ENCODE results near the gene HYI.

- no peak for TF ChIP-seq NFRKB (IDR thresholded peaks at IDR 0.05)
- TF ChIP-seq TARDBP (IDR thresholded peaks at IDR 0.05), result no peak
- TF ChIP-seq BHLHE40 (IDR thresholded peaks at IDR 0.05; ENCODE audit: borderline replicate concordance), result no peak
- no peak for TF ChIP-seq SP1 (IDR thresholded peaks at IDR 0.05)
- TF ChIP-seq FOXA1 (IDR thresholded peaks at IDR 0.05), result no peak
- no peak for TF ChIP-seq ZNF384 (IDR thresholded peaks at IDR 0.05)
- TF ChIP-seq CTBP1 (IDR thresholded peaks at IDR 0.05; ENCODE audit: borderline replicate concordance), result no peak
- TF ChIP-seq, protein P1, sequence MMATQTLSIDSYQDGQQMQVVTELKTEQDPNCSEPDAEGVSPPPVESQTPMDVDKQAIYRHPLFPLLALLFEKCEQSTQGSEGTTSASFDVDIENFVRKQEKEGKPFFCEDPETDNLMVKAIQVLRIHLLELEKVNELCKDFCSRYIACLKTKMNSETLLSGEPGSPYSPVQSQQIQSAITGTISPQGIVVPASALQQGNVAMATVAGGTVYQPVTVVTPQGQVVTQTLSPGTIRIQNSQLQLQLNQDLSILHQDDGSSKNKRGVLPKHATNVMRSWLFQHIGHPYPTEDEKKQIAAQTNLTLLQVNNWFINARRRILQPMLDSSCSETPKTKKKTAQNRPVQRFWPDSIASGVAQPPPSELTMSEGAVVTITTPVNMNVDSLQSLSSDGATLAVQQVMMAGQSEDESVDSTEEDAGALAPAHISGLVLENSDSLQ (IDR thresholded peaks at IDR 0.05), result no peak
- no peak for TF ChIP-seq SUZ12 (IDR thresholded peaks at IDR 0.05)
- no peak for TF ChIP-seq FOXK2 (IDR thresholded peaks at IDR 0.05)
- TF ChIP-seq L3MBTL2 (conservative IDR thresholded peaks at IDR 0.05), result no peak
- TF ChIP-seq FOXM1 (IDR thresholded peaks at IDR 0.05; ENCODE audit: borderline replicate concordance), result no peak
These were observed 14.7 kb downstream of the HYI start for GRCh38 chr1:43438953-43439581.

All from HEK293T (cell line).